HG02884 (cell line): Measurements from ENCODE around the gene GLRA2.

Experiments used
- ATAC-seq: cut with Tn5 transposase; IDR thresholded peaks from one replicate; pipeline ENCODE4 v1.9.1; 2021; ENCODE audit warnings: mild to moderate bottlenecking, moderate library complexity; ENCODE audit not compliant: unreplicated experiment

GLRA2 gene

DNA sequence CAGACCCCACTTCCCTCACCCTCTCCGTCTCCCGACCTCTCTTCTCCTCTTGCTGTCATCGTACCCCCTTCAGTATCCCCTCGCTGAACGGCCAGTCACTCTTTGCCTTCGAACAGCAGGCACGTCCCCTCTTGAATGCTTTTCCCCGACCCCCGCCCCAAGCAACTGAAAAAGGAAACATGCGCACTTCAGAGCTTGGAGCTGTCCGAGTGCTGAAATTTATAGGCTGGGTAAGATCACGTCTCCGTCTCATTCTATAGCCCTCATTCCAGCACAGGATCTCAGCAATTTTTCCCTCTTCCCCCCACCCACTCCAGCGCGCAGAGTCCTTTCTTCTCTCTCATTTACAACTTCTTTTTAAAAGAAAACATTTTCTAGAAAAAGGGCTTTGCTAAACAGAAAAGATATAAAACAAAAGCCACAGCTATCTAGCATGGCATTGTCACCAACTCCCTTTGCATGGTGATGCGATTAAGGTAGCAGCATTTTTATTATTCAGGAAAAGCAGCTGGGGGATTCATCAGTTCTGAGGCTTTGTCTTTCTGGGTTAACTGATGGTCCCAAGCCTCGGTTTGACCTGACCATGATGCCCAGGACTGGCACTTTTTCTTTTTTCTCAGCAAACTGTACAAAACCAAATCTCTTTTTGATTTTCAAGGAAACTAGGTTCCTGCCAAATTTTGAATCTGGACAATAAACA lies at the start of gene GLRA2:
Gene GLRA2 (plus strand): TSS at position 247 of the 700 bp plus-strand sequence. CDS start 522 bp downstream, outside the sequence.
- ATAC-seq = no peak

DNA sequence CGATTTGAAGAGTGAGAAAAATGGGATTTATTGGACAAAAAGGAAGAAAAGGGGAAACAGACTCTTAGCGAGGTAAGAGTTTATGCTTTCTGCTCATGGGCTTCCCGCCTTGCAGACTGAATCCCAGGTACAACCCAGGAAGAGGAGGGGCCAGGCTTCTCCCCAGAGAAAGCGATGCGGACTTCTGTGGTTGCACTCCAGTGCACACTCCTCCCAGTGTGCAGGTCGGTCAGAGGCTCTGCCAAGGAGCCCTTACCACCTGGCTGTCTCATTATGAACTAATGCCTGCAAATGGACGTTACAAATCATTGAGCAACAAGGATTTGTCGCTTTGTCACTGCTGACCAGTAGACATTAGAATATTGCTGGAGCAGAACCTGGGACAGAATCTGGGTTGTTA lies 39.9 kb upstream of the GLRA2 start:
- ATAC-seq = no peak

DNA sequence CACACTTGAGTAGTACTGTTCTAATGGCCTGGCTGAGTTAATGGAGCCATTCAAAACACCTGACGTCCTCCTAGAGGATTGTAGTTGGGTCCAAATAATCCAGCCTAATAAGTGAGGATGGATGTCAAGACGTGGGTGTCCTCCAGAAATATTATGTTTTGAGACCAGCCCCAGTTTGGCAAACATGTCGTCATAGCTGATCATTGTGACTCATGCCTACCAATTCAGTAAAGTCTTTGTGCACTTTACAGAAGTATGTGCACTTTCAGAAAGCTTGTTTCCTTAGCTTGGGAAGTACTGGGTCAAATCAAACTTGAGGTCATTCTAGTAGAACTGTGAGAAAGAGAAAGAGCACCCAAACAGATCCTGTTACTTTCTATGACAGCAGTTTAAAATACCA lies 37.6 kb upstream of the GLRA2 start:
- ATAC-seq = no peak

DNA sequence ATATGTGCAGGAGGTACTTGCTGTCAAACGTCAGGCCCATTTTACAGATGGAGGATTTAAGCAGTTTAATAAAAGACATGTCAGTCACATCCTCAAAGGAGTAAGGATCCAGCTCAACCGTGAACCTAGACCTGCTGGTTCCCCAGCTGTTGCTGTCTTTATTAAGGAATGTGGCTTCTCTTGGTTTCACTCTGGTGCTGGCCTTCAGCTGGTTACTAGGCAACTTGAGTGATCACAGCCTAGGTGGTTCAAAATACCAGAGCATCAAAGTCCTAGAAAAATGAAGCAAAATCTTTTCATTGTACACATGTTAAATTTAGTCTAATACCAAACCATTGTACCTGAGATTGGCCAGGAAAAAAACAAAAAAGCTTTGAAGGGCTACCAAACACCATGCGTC lies 32.7 kb upstream of the GLRA2 start:
- ATAC-seq = peak; percentile 32

DNA sequence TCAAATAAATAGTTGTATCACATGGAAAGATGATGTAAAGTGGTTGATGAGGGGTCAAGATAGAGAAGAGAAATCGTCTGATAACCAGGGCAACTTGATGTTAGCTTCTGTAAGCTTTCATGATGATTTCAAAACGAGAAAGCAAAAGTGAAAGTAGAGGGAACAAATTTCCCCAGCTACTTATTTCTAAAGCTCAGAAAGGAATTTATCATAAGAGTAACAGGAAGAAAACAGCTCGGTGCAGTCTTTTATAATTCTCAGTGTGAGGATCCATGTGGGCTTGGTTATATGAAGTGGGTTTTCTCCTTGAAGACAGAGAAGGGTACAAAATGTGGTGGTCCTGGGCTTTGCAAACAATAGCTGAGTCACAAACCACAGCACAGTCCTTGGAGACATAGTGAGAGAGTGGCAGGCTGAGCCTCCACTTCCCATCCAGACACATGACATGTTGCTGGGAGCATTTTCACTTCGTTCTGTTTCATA lies 32.1 kb upstream of the GLRA2 start:
- ATAC-seq = peak; percentile 81

DNA sequence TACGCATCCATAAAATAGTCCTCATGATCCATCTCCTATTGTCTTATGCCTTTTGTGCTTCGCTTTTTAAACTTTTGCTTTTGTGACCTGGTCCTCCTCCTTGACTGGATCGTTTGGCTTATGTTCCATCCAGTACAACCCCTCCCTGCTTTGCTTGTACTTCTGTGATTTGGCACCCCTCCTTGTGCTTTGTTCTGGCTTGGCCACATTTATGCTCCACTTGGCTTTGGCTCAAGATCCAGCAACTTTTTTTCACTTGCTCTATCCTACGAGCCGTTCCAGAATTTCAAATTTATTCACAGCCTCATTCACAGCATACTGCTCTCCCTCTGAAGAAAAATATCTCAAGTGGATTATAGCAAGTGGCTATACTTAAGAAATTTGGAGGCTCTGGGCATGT lies 28.0 kb upstream of the GLRA2 start:
- no peak for ATAC-seq

DNA sequence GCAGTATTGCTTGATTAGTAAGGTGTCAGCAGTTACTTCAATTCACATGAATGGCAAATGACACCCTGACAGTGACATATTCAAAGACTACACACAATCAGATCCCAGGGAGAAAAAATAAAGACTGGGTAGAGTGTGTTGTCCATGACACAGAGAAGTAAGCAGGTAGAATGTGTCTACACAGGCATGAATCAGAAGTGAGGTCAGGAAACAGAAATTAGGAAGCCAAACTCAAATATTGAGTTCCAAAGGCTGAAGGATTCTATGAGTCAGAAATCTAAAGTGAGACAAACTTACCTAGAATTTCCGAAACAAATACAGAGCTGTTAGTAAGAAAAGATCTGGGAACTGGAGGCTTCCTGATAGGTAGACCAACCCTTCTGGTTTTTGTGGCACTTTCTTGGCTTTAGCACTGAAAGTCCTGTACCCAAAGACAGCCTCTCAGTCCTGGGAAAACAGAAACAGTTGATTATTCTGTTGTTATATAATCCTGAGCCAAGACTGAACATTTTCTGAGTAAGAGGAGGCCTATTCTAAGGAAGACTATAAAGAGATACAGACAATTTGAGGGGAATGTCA lies 24.3 kb upstream of the GLRA2 start:
- no peak for ATAC-seq

DNA sequence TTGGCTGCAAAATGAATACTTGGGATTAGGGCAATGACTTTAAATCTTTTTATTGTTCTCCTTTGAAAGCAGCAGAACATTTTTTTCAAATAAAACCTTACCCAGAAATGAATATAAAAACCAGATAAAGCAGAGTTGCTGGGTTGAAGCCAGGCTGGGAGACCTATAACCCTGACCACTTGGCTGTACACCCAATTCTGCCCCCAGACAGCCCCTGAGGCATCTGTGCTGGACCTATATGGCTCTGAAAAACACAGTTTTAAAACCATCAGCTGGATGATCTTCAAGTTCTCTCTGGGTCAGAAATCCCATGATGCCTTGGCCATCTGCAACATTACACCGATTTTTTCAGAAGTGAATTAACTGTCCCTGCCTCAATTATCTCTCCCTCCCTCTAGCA lies 23.7 kb upstream of the GLRA2 start:
- ATAC-seq = no peak

DNA sequence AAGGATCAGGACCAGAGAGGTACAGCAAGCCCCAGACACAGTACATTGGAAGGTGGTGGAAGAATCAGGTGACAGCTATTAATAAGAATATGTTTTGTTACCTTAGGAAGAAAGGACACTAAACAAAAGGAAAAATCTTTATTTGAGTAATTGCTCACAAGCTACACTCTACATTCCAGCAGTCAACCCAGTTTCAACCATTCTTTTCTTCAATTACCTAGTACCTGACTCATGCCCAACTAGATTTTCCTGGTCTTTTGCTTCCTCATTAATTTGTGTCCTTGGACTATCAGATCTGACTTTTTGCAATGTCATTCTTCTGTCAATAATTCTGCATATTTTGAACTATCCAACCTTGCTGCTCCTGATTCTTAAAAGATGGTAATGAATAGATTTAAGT lies 22.5 kb upstream of the GLRA2 start:
- ATAC-seq = no peak

DNA sequence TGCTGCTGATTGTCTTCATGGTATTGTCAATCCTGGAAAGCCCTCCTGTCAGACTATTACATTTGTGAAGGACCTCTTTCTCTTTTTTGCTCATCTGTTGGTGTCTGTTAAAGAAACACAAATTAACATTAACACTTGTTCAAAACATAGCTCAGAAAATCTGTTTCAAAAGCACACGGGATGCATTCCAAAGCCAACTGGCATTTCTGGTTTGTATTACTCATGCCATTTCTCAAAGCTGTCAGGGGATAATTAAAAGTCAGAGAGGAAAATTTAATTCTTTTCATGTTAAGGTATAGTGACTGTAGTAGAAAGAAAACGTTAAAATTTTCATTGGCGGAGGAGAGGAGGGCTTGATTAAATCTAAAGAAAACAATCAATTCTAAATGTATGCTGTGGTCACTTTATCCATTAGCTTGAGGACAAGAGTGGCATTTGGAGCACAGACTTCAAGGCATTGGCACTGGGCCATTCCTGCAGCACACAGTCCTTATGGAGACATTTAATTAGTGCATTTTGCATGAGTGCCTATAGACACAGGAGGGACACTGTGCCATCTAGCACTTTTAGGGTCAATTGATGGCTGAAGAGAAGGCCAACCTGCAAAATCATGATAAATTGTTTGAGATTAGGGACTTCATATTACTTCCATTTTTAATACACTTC lies 21.2 kb upstream of the GLRA2 start:
- ATAC-seq = no peak

DNA sequence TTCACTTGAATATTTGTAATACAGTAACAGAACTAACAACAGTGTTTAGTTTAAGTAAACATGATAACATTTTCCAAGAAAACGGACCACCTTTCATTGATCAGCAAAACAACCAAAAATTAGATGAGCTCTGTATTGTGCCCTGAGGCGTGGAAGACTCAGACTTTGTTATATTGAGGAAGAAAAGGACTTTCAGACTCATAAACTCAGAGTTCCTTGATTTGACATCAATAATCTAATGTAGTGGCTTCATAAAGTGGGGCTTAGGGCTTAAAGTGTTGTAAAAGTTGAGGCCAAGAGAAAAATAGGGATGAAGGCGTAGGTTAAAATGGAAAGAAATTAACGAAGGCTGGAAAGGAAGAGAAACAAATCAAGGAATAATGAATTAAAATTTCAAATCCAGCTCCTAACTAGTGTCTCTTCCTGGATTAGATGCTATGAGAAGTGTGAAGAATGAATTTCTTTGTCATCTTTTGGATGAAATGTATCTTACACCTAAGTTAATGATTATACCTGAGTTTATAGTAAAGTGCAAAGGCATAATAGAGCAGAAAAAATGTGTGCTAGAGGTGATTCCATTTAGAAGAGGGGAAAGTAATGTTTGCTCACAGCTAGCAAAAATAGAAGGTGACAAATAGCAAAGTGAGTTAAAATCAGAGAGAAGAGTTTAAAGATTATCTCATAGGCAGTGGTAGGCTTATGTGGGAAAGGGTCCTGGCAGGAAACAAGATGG lies 19.8 kb upstream of the GLRA2 start:
- no peak for ATAC-seq

DNA sequence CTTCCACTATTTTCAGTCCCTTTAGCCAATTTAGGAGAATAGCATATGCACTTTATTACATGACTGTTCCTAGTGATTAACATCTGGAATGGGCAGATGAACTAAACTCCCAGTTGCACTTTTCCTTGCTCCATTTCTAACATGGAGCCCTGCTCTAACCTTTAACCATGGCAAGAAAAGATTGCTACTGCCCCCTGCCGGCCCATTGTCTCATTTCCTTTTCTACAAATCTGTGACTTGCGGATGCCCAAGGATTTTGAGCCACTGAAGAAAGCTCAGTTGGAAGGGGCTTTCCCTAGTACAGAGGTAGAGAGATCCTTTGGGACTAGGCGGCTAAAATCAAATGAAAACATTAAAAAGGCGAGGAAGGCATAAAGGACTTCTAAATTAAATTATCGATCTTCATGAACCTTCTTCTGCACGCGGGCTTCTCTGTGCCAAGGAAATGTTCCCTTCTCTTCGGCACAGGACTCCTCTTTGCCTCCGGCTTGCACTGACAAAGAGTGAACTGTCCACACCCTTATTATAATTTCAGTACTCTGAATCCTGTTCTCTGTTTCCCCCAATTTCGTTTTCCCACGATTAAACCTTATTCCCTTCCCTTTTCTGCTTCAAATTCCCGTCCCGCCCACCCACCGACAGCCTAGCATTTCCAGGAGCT lies 577 bp upstream of the GLRA2 start:
- no peak for ATAC-seq

DNA sequence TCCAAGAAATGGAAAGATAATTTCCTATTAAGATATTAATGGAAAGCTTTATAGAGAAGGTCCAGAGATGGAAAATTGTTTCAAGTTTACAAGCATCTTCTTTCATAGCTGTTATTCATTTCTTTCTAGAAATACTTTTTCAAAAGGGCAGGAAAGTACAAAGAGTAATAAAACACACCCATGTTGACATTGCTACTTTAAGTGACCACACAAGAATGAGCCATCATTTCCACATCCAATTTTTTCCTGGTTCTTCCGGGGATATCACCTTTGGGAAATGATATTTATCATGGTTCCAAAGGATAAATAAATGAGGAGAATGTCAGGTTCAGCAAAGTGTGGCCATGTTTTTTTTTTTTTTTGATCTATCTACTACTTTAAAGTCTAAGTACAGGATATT lies 4.5 kb downstream of the GLRA2 start:
- ATAC-seq = no peak

DNA sequence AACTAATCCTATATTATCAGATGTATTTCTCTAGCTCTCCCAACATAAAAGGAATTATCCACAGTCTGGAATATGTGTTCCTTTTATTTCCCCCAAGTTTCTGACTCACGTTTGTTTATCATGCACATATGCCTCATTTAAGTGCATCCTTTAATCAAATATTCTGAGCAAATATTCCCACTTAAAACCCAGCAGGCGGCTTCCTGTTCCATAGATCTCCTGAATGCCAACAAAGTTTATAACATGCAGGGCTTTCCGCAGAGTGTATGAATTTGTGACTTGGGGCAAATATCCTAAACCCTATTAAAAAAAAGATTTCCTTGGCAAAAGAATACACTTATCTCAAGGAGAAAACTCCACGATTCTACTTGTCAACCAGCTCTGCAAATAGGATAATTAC lies 16.9 kb downstream of the GLRA2 start:
- no peak for ATAC-seq

DNA sequence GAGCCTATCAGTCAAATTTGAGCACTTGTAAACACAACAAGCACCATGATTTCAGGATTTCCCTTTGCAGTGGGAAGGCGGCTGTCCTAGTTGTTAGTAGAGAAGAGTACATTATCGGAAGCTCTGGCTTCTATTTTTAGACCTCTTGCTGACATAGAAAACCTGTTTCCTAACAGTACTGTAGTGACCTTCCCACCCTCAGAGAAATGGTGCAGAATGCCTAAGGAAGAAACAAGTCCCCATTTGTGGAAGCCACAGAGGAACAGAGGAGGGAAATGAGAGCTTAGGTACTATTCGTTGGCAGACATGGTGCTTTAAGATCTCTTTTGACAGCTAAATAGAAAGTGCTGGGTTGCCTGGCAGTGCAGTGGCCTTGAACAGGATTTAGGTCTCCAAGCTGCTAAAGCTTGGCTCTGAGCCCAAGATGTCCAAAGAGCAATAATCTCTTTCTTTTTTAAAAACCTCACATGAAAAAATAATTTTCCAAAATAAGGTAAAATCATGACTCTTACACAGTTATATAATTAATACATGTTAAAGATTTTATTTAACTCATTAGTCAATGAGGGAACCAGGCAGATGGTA lies 24.9 kb downstream of the GLRA2 start:
- ATAC-seq = no peak

DNA sequence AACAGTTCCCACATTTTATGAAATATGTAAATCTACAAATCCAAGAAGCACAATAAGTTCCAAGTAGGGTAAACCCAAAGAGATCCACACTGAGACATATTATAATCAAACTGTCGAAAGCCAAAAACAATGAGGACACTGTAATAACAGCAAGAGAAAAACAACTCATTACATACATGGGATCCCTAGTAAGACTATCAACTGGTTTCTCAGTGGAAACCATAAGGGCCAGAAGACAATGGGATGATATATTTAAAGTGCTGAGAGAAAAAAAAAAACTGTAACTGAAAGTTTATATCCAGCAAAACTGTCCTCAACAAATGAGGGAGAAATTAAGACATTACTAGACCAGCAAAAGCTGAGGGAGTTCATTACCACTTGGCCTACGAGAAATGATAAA lies 34.7 kb downstream of the GLRA2 start:
- ATAC-seq = no peak

DNA sequence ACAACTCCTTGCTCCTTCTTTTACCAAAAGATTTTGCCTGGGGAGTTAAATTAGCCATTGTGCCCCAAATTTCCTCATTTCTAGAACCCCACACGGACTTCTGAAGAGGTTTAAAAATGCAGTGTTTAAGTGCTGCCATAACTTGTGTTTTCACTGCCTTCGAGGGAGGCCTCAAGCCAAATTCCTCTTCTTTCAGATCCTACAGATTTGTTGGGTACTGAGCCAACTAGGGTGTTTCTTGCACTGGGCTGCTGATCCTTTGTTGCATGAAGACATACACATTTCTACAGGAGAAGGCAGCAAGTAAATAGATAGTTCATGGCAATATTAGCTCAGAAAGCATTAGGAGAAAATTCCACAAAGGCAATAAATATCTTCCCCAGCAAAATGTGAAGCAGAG lies 43.8 kb downstream of the GLRA2 start:
- no peak for ATAC-seq

DNA sequence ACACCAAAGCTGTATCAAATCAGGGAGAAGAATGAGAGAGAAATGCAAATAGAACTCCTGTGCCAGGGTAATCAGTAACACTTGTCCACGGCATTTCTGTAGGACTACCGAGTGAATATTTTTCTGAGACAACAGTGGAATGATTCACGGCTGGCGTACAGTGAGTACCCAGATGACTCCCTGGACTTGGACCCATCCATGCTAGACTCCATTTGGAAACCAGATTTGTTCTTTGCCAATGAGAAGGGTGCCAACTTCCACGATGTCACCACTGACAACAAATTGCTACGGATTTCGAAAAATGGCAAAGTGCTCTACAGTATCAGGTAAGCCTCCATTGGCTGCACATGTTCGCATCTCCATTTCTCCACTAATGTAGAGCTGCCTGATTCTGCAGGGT lies 51.7 kb downstream of the GLRA2 start:
- ATAC-seq = no peak

DNA sequence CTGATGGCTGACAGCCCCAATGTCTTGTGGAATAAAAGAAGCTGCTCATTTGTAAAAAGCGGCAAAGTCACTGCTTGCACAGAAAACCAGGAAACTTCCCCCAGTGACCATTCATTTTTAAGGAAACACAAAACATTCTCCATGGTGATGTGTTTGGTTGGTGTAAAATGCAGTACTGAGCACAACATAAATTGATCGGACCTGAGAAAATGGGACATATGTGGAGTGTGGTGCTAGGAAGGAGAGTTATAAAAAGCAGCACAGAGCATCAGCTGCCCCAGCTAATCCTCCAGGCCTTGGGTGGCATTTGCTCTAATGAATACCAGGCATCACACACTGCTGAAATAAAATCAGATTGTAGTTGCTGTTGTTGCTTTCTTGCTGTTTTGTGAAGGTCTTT lies 55.2 kb downstream of the GLRA2 start:
- no peak for ATAC-seq

DNA sequence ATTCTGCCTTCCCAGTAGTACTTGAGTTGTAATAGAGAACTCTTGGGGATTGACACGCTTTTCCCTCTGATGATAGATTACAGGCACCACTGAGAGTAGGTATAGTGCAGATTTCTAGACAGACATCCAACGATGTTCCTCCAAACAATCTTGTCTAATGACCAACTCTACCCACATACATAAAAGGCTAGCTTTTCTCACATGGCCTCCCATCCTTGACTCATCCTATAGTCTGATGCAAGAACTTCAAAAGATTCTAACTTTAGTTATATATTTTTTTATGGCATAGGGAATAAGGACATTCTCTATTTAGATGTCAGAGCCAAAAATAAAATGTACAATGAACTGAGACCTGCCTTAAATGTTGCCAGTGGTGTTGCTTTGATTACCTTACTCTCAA lies 60.9 kb downstream of the GLRA2 start:
- no peak for ATAC-seq
